GM12874 (cell line): ENCODE data around the gene CCDC149.

Experiments
- CTCF ChIP-seq: IDR thresholded peaks from 2 replicates; pipeline ENCODE4 v1.5.1; 2011; ENCODE audit warnings: low read depth, mild to moderate bottlenecking, control low read depth, low read length, moderate library complexity; ENCODE audit not compliant: insufficient read depth

Gene CCDC149

GRCh38 chr4:24809815-24810405 is 102.9 kb downstream of the CCDC149 start:
- TF ChIP-seq CTCF = no peak

- no peak for TF ChIP-seq CTCF
Measured at GRCh38 chr4:24809376-24809775, 103.5 kb downstream of the CCDC149 start.

- no peak for TF ChIP-seq CTCF
Measured at GRCh38 chr4:24808955-24809354, 103.9 kb downstream of the CCDC149 start.

GRCh38 chr4:24808261-24808660 is 104.6 kb downstream of the CCDC149 start:
- no peak for TF ChIP-seq CTCF

- TF ChIP-seq CTCF = no peak
Measured at GRCh38 chr4:24807611-24808010, 105.2 kb downstream of the CCDC149 start.

GRCh38 chr4:24806206-24806990 is 106.4 kb downstream of the CCDC149 start:
- no peak for TF ChIP-seq CTCF

- no peak for TF ChIP-seq CTCF
Measured at GRCh38 chr4:24805566-24805965, 107.3 kb downstream of the CCDC149 start.
